HCT116 (cell line): ENCODE measurements around the gene PKNOX2. TPM values are rescaled to one million over a fixed set of nuclear protein-coding genes. Genes with fewer than 3 reads are reported as not detected.

Experiments
- ATAC-seq: fragments of 200-7000 bp; cut with Tn5 transposase; 2 replicates; pipeline ENCODE4 v1.9.1; 2020; ENCODE audit warnings: mild to moderate bottlenecking, moderate library complexity
- BruUV-seq: library from RNA; stranded (reverse); fragments of 400-500 nt; replicated peaks from 2 replicates; lab custom pipeline; 2021; lab: Mats Ljungman, UMichigan
- CTCF ChIA-PET: fragments of 300-600 bp; sonication (Branson Sonifier 250); formaldehyde crosslinking; loops from one replicate; lab custom pipeline; 2021; ENCODE audit warnings: antibody characterized with exemption; lab: Charles Lee
- POLR2A ChIA-PET: fragments of 300-600, 350-600 bp; sonication (Branson Sonifier 250); formaldehyde crosslinking; loops from one replicate; lab custom pipeline; 2021; ENCODE audit warnings: antibody characterized with exemption; lab: Charles Lee
- RAD21 ChIA-PET, 2 experiments: fragments of 300-600 bp; sonication (Branson Sonifier 250); formaldehyde crosslinking; loops; one replicate each; lab custom pipeline; 2023; ENCODE audit warnings: low total read pairs in 2 of 2; ENCODE audit not compliant: uncharacterized antibody in 2 of 2, unreplicated experiment in 2 of 2, low non-redundant PET in 1 of 2; lab: Charles Lee
- DNase-seq: peaks from one replicate; pipeline ENCODE4 v3.0.0-alpha.2; 2010; ENCODE audit warnings: low read depth, low spot score
- H2AFZ ChIP-seq: fragments of 200-600 bp; shearing (Covaris generic), sonication (generic); 2 replicates; pipeline ENCODE4 v1.6.1; 2017; ENCODE audit warnings: low read depth, mixed run types, mixed read lengths, antibody characterized with exemption, low read length; ENCODE audit not compliant: poor library complexity, severe bottlenecking
- H3K27ac ChIP-seq: 2 replicates; pipeline ENCODE4 v1.5.1; 2012; ENCODE audit warnings: low read depth, low read length
- H3K27me3 ChIP-seq: fragments of 200-600 bp; sonication (generic); 2 replicates; pipeline ENCODE4 v1.6.1; 2016; ENCODE audit warnings: mixed run types, low read length, mixed read lengths; ENCODE audit not compliant: insufficient read depth
- H3K36me3 ChIP-seq, 2 experiments: fragments of 200-500 bp in 1 of 2; fragments of 200-600 bp in 1 of 2; sonication (Bioruptor generic) in 1 of 2; sonication (generic) in 1 of 2; 2 replicates each; pipeline versions ENCODE4 v1.5.1 to v1.6.1; 2014 to 2016; ENCODE audit warnings: low read length in 2 of 2, inconsistent platforms in 1 of 2, mixed read lengths in 1 of 2, mixed run types in 1 of 2; ENCODE audit not compliant: insufficient read depth in 2 of 2, control insufficient read depth in 1 of 2
- H3K4me1 ChIP-seq, 2 experiments: fragments of 200-600 bp in 1 of 2; sonication (generic) in 1 of 2; 2 replicates each; pipeline versions ENCODE4 v1.5.1 to v1.6.1; 2012 to 2017; ENCODE audit warnings: low read length in 2 of 2, inconsistent platforms in 1 of 2, mild to moderate bottlenecking in 1 of 2, mixed read lengths in 1 of 2, mixed run types in 1 of 2, moderate library complexity in 1 of 2; ENCODE audit not compliant: insufficient read depth in 2 of 2, control insufficient read depth in 1 of 2
- H3K4me2 ChIP-seq: fragments of 200-600 bp; sonication (generic); 2 replicates; pipeline ENCODE4 v1.6.1; 2017; ENCODE audit warnings: mixed run types, low read length, mixed read lengths
- H3K4me3 ChIP-seq, 2 experiments: fragments of 200-600 bp in 1 of 2; sonication (generic) in 1 of 2; replicated peaks in 1 of 2; 2 replicates each; pipeline ENCODE4 v1.5.1; 2011 to 2016; ENCODE audit warnings: low read length in 2 of 2, control low read depth in 1 of 2, low read depth in 1 of 2, mild to moderate bottlenecking in 1 of 2, mixed read lengths in 1 of 2, mixed run types in 1 of 2
- H3K79me2 ChIP-seq: fragments of 200-600 bp; sonication (generic); 2 replicates; pipeline ENCODE4 v1.6.1; 2017; ENCODE audit warnings: mild to moderate bottlenecking, mixed run types, low read length, moderate library complexity, mixed read lengths; ENCODE audit not compliant: insufficient read depth
- H3K9ac ChIP-seq: fragments of 200-600 bp; sonication (generic); 2 replicates; pipeline ENCODE4 v1.6.1; 2016; ENCODE audit warnings: low read length, mixed read lengths
- H3K9me2 ChIP-seq: fragments of 200-600 bp; sonication (generic), shearing (Covaris generic); 2 replicates; pipeline ENCODE4 v1.6.1; 2017; ENCODE audit warnings: mixed run types, mild to moderate bottlenecking, moderate library complexity; ENCODE audit not compliant: insufficient read depth
- H3K9me3 ChIP-seq, 2 experiments: fragments of 200-500 bp in 1 of 2; fragments of 200-600 bp in 1 of 2; sonication (Bioruptor generic) in 1 of 2; sonication (generic) in 1 of 2; 2 replicates each; pipeline ENCODE4 v1.6.1; 2014 to 2017; ENCODE audit warnings: low read length in 2 of 2, mixed read lengths in 2 of 2, inconsistent platforms in 1 of 2, low read depth in 1 of 2, mild to moderate bottlenecking in 1 of 2, mixed run types in 1 of 2, moderate library complexity in 1 of 2; ENCODE audit not compliant: control insufficient read depth in 1 of 2, insufficient read depth in 1 of 2
- H4K20me1 ChIP-seq: fragments of 200-600 bp; sonication (generic), shearing (Covaris generic); 2 replicates; pipeline ENCODE4 v1.6.1; 2017; ENCODE audit warnings: mixed run types, mild to moderate bottlenecking, moderate library complexity; ENCODE audit not compliant: insufficient read depth
- ATF3 ChIP-seq: IDR thresholded peaks from 2 replicates; pipeline ENCODE4 v1.6.1; 2012
- CBX3 ChIP-seq: IDR thresholded peaks from 2 replicates; pipeline ENCODE4 v1.6.1; 2012; ENCODE audit warnings: low read depth
- CEBPB ChIP-seq: IDR thresholded peaks from 2 replicates; pipeline ENCODE4 v1.6.1; 2012; ENCODE audit warnings: low read depth
- CTCF ChIP-seq, 3 experiments: fragments of 200-600 bp in 1 of 3; sonication (generic) in 1 of 3; IDR thresholded peaks in 2 of 3; conservative IDR thresholded peaks in 1 of 3; 2 replicates each; pipeline ENCODE4 v1.5.1; 2012 to 2017; ENCODE audit warnings: low read depth in 2 of 3, low read length in 2 of 3, antibody characterized with exemption in 1 of 3, borderline replicate concordance in 1 of 3, control low read depth in 1 of 3, mild to moderate bottlenecking in 1 of 3, mixed read lengths in 1 of 3, mixed run types in 1 of 3, moderate library complexity in 1 of 3; ENCODE audit not compliant: insufficient read depth in 1 of 3
- EGR1 ChIP-seq: IDR thresholded peaks from 2 replicates; pipeline ENCODE4 v1.6.1; 2012; ENCODE audit warnings: low read depth
- ELF1 ChIP-seq: IDR thresholded peaks from 2 replicates; pipeline ENCODE4 v1.6.1; 2012; ENCODE audit warnings: low read depth, borderline replicate concordance
- EZH2 ChIP-seq: fragments of 200-600 bp; sonication (generic); IDR thresholded peaks from 2 replicates; pipeline ENCODE4 v1.6.1; 2017; ENCODE audit warnings: antibody characterized with exemption, mixed run types
- EZH2phosphoT487 ChIP-seq: fragments of 200-600 bp; IDR thresholded peaks from 2 replicates; pipeline ENCODE4 v1.6.1; 2018; ENCODE audit warnings: antibody characterized with exemption, borderline replicate concordance
- JUND ChIP-seq: IDR thresholded peaks from 2 replicates; pipeline ENCODE4 v1.6.1; 2012
- MAX ChIP-seq: IDR thresholded peaks from 2 replicates; pipeline ENCODE4 v1.6.1; 2012
- POLR2A ChIP-seq: IDR thresholded peaks from 2 replicates; pipeline ENCODE4 v1.7.0; 2011; ENCODE audit warnings: borderline replicate concordance; ENCODE audit not compliant: insufficient read depth, insufficient read length; ENCODE audit errors: extremely low read depth
- POLR2AphosphoS5 ChIP-seq: IDR thresholded peaks from 2 replicates; pipeline ENCODE4 v1.6.1; 2011; ENCODE audit warnings: mild to moderate bottlenecking, low read depth, low read length, moderate library complexity
- REST ChIP-seq: IDR thresholded peaks from 2 replicates; pipeline ENCODE4 v1.6.1; 2012; ENCODE audit warnings: low read depth
- SIN3A ChIP-seq: IDR thresholded peaks from 2 replicates; pipeline ENCODE4 v1.6.1; 2012; ENCODE audit warnings: low read depth
- SP1 ChIP-seq: IDR thresholded peaks from 2 replicates; pipeline ENCODE4 v1.6.1; 2012; ENCODE audit warnings: low read depth
- SRF ChIP-seq: IDR thresholded peaks from 2 replicates; pipeline ENCODE4 v1.6.1; 2012; ENCODE audit warnings: low read depth
- YY1 ChIP-seq: IDR thresholded peaks from 2 replicates; pipeline ENCODE4 v1.6.1; 2011; ENCODE audit warnings: low read length, low read depth, moderate library complexity, mild to moderate bottlenecking; ENCODE audit not compliant: insufficient replicate concordance; ENCODE audit errors: extremely low read depth
- ZBTB33 ChIP-seq: IDR thresholded peaks from 2 replicates; pipeline ENCODE4 v1.6.1; 2011; ENCODE audit warnings: mild to moderate bottlenecking, low read length, moderate library complexity; ENCODE audit not compliant: insufficient replicate concordance; ENCODE audit errors: extremely low read depth
- ZFX ChIP-seq: fragments of 450-650 bp; IDR thresholded peaks from 2 replicates; pipeline ENCODE4 v1.6.1; 2017
- ZNF274 ChIP-seq: fragments of 200-500 bp; sonication (Bioruptor generic); IDR thresholded peaks from 2 replicates; pipeline ENCODE4 v1.6.1; 2014; ENCODE audit warnings: mild to moderate bottlenecking, low read depth, low read length, inconsistent platforms
- intact Hi-C: fragments of 100-400 bp; cut with micrococcal nuclease; formaldehyde crosslinking; loops from 2 replicates; pipeline ENCODE4 v1.10.0; 2022
- total RNA-seq: library from RNA; stranded (reverse); gene quantifications from one replicate; pipeline ENCODE4 v1.2.1, GENCODE V29; 2021; ENCODE audit not compliant: unreplicated experiment

Gene PKNOX2
- total RNA-seq, 1 experiment from 2014 or later, result 0.20 TPM

- ATAC-seq, result no peak
- peaks cover 13% of the 10 kb centered on the region; the same call in 1 of the 2 replicates for H3K27me3 ChIP-seq
These were observed 76.6 kb downstream of the PKNOX2 start for GRCh38 chr11:125241104-125241503.

More at GRCh38 chr11:125241104-125241503, 76.6 kb downstream of the PKNOX2 start:
- Histone ChIP-seq H3K9ac (no peak overlapping the region), H3K4me2 (no peak overlapping the region), H3K4me1 (no peaks in the 10 kb centered on the region), H3K9me3 (no peaks in the 10 kb centered on the region), H3K4me3 (no peak overlapping the region), H3K36me3 (no peaks in the 10 kb centered on the region), H2AFZ (no peak overlapping the region), H3K9me2 (no peaks in the 10 kb centered on the region), H3K79me2 (no peaks in the 10 kb centered on the region), H3K27ac (no peak overlapping the region), H4K20me1 (no peaks in the 10 kb centered on the region)
- intact Hi-C loops, result no loop called here
- BruUV-seq, result no TSS peak
- TF ChIP-seq SRF (no peak), SIN3A (no peak), YY1 (no peak), EZH2phosphoT487 (no peak), CEBPB (no peak), ZFX (no peak), ZNF274 (no peak), CBX3 (no peak), JUND (no peak), MAX (no peak), POLR2A (no peak), CTCF (IDR thresholded peaks at IDR 0.05 in 2 of 3, conservative IDR thresholded peaks at IDR 0.05 in 1 of 3; ENCODE audit: borderline replicate concordance in 1 of 3, insufficient read depth in 1 of 3, low read depth in 2 of 3, low read length in 2 of 3) (no peak), EGR1 (no peak), POLR2AphosphoS5 (no peak), REST (no peak), ATF3 (no peak), ZBTB33 (no peak), ELF1 (no peak), EZH2 (no peak), SP1 (no peak)
- POLR2A ChIA-PET, result no interaction called here
- RAD21 ChIA-PET, result no interaction called here
- CTCF ChIA-PET, result no interaction called here
- no peak for DNase-seq
